ENCODE data around the gene SALL4. TPM values are rescaled to one million over a fixed set of nuclear protein-coding genes. Genes with fewer than 3 reads are reported as not detected.
"Not testable (repeated sequence)": the region's sequence is repeated elsewhere in the genome, so short reads cannot be mapped to it uniquely, and the experiment has no call there.

The SALL4 gene
- polyA plus RNA-seq, 12 donors = 0.07 to 1.7 (median 0.23) TPM; not detected in 2

GRCh38 chr20:51766994-51767866 is 35.1 kb downstream of the SALL4 start:
- no peak for DNase-seq

GRCh38 chr20:51765381-51765780 is 36.9 kb downstream of the SALL4 start:
- DNase-seq = not testable (repeated sequence)

DNA sequence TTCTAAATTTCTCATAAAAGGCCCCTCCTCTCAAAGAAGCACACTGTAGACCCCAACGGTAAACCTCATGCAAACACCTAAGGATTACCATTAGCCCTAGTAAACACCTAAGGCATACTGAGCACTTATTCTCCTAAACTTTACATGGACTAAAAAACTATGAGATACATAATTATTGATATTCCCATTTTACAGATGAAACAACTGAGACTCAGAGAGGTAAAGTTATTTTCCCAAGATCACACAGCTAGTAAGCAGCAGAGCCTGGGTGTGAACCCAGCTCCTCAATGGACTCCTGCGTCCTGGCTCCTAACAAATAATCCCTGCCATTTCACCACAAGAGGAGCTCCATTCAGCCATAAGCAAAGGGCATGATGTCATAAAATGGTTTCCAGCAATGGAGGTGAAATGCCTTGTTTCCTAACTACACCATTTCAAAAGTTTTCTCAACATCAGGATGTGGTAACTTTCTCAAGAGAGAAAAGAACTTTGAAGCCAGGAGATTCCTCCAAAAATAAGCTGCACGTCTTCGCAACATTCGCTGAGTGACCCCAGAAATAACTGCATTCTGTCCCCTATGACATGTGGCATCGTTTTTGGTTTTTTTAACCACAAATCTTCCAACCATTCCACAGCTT is 38.2 kb downstream of the SALL4 start:
- DNase-seq = no peak

- DNase-seq = no peak
Measured at GRCh38 chr20:51760905-51761546, 41.3 kb downstream of the SALL4 start.

DNA sequence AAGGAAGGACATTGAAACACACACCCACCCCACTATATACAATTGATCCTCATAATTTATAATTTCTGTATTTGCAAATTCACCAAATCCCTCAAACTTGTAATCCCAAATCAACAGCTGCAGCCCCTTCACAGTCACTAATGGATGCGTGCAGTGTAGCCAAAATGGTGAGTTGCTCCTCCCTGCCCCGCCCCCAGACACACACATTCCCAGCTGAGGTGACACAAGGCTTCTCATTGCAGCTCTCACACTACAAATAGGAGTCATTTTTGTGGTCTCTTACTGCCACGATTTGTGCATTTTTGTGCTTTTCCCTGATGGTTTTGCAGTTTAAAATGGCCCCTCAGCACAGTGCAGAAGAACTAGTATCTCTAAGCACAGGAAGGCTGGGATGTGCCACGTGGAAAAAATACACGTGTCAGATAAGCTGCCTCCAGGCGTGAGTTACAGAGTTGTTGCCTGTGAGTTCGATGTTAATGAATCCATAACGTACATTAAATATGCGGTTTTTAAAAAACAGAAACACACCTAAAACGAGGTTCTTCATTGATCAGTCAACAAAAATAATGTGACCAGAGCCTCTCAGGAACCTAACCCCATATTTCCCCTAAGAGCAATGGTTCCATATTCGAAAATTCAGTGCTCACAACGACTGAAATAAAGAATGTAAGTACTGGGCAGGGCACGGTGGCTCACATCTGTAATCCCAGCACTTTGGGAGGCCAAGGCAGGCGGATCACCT is 42.4 kb downstream of the SALL4 start:
- no peak for DNase-seq

- DNase-seq = no peak
Measured at GRCh38 chr20:51758978-51759544, 43.3 kb downstream of the SALL4 start.

GRCh38 chr20:51757226-51757625 is 45.1 kb downstream of the SALL4 start:
- no peak for DNase-seq

GRCh38 chr20:51756653-51757052 is 45.7 kb downstream of the SALL4 start:
- DNase-seq = no peak

DNA sequence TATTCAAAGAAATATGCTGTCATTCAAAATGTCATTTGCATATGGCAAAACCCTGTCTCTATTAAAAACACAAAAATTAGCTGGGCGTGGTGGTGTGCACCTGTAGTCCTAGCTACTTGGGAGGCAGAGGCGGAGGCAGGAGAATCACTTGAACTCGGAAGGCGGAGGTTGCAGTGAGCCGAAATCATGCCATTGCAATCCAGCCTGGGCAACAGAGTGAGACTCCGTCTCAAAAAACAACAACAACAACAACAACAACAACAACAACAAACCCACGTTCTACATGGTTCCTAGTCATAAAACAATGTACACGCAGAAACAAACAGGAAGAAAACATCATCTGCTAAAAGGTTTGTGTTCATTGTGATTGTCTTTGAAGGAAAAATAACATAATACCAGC is 49.1 kb downstream of the SALL4 start:
- DNase-seq = not testable (repeated sequence)

DNA sequence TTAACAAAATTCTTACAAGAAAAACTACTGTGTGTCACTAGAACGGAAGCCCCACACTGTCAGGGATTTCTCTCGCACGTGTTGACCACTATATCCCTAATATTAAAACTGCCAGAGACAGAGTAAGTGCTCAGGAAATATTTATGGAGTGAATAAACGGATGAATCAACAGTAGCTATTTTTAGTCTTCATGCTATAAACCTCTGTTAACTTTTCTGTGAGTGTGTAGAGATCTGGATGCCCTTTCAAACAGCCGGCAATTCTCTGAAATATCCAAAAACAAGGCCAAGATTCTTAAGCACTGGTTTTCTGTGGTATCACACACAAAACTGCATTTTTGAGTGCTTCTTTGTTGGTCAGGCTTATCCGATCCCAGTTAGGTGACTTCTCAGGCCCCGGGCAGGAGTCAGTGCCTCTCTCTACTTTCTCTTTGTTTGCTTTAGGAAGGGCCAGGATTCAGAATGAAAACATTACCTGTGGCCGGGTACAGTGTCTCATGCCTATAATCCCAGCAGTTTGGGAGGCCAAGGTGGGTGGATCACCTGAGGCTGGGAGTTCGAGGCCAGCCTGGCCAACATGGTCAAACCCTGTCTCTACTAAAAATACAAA is 49.9 kb downstream of the SALL4 start:
- DNase-seq = no peak

GRCh38 chr20:51750770-51751388 is 51.4 kb downstream of the SALL4 start:
- no peak for DNase-seq

DNA sequence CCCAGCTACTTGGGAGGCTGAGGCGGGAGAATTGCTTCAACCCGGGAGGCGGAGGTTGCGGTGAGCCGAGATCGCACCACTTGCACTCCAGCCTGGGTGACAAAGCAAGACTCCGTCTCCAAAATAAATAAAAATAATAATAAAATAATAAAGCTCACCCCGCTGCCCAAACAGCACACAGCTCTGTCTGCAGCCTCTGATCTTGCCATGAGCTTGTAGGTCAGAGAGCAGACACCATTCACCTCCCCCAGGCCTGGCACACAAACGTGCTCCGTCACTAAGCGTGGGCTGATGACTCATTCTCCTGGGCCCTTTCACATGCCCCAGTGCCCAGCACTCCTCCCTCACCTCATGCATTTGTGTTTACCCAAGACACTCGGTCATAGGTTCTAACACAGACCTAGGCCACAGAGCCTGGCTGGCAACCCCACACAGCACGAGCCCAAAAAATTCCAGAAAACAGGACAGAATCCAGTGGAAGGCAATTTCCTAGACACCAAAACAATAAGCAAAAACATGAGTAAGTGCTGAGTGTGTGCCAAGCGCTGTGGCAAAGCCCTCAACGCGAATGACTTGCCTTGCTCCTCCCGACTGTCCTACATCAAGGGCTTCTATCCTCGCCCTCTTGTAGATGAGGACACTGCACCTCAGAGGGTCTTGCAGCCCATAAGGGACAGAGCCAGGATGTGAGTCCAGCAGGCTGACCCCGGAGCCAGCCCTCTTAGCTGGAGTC is 52.1 kb downstream of the SALL4 start:
- DNase-seq = no peak

- no peak for DNase-seq
Measured at GRCh38 chr20:51749674-51750036, 52.7 kb downstream of the SALL4 start.

DNA sequence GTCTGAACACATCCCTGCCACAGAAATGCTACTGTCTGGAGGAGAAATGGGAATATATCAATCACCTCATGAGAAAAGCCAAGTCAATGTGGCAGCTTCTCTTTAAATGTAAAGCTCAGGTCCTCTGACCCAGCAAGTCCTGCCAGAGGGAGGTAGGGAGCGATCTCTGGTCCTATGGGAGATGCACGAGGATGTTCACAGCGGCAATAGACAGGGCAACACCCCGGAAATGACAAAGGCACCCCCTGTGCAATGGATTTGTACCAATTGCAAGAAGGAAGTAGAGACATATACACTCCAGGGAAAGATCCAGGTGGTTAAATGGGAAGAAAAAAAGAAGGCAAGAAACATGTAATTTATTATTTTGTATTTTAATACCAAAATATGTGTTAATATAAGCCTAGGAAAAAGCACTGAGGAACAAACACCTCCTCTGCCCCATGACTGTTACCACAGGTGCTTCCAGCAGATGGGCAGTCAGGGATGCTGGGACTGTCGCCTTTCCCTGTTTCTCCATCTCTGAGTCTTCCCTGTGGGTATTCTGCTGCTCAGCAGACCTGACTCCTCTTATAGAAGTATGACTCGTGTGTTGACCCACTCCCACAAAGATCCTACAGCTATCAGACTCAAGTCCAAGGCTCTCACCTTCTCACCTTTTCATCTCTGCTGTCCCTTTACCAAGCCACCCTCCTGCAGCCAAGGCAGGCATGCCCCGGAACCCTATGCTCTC is 55.0 kb downstream of the SALL4 start:
- no peak for DNase-seq

DNA sequence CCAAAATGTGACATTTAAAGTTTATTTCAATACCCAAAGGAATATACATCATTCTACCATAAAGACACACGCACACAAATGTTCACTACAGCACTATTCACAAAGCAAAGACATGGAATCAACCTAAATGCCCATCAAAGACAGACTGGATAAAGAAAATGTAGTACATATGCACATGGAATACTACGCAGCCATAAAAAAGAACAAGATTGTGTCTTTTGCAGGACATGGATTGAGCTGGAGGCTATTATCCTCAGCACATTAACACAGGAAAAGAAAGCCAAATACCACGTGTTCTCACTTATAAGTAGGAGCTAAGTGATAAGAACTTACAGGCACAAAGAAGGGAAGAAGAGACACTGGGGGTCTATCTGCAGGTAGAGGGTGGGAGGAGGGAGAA is 56.5 kb downstream of the SALL4 start:
- no peak for DNase-seq

GRCh38 chr20:51740838-51741237 is 61.5 kb downstream of the SALL4 start:
- DNase-seq = no peak

GRCh38 chr20:51740308-51740707 is 62.0 kb downstream of the SALL4 start:
- not testable (repeated sequence) for DNase-seq

GRCh38 chr20:51739722-51740249 is 62.5 kb downstream of the SALL4 start:
- DNase-seq = no peak

DNA sequence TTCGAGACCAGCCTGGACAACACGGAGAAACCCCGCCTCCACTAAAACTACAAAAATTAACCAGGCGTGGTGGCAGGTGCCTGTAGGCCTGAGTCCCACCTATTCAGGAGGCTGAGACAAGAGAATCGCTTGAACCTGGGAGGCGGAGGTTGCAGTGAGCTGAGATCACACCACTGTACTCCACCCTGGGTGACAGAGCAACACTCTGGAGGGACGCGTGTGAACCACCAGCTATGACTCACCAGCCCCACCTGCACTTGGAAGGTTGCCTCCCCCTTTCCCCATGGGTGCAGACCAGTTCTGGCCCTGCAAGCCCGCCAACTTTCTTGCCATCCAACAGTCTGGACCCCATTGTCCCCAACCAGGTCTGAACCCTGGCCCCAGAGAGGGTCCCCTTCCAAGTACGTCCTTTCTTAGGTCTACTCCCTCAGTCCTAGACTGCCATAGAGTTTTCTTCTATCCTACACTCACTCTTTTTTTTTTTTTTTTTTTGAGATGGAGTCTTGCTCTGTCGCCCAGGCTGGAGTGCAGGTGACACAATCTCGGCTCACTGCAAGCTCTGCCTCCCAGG is 63.4 kb downstream of the SALL4 start:
- DNase-seq = no peak
